WTC11 (cell line): ENCODE results near the gene OPN1LW.
A peak's percentile ranks its signal among the peaks of the same experiment; 100 is the strongest.

Experiments
- FOXK1 ChIP-seq: sonication (generic); formaldehyde crosslinking; IDR thresholded peaks from 2 replicates; pipeline ENCODE4 v1.8.0; 2022; ENCODE audit warnings: mild to moderate bottlenecking, moderate library complexity, missing genetic modification reagents
- TCF7 ChIP-seq: sonication (generic); formaldehyde crosslinking; IDR thresholded peaks from 2 replicates; pipeline ENCODE4 v1.8.0; 2022; ENCODE audit warnings: mild to moderate bottlenecking, low read depth, missing genetic modification reagents, moderate library complexity
- TF ChIP-seq, protein P1 (sequence below): fragments of 200-600 bp; IDR thresholded peaks from 2 replicates; pipeline ENCODE4 v1.8.0; 2022; ENCODE audit warnings: antibody characterized with exemption
- TF ChIP-seq, protein P2 (sequence below): sonication (generic); formaldehyde crosslinking; IDR thresholded peaks from 2 replicates; pipeline ENCODE4 v1.8.1; 2022; ENCODE audit warnings: low read depth, mild to moderate bottlenecking, moderate library complexity, missing genetic modification reagents, borderline replicate concordance

DNA sequence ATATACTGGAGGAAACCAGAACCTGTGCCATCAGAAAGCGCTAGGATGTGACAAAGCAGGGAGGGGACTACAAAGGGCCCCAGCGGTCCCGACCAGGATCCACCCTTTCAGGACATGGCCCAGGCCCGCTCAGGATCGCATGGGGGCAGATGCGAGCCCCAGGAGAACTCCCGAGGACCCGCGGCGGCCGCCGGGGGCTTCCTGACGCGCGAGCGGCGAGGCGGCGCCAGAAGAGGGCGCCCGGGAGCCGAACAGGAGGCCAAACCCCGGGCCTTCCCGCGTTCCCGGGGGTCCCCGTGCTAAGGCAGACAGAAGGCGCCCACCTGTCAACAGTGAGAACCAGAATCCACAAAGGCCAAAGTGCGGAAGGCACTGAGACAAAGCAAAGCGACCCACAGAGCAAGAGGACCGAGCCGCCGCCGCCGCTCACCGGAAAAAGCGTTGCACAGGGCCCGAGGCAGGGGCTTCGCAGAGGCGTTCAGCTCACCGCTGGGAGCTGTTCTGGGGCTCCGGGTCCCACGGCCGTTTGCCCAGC lies 7.3 kb upstream of the OPN1LW start:
- TF ChIP-seq, protein P1, sequence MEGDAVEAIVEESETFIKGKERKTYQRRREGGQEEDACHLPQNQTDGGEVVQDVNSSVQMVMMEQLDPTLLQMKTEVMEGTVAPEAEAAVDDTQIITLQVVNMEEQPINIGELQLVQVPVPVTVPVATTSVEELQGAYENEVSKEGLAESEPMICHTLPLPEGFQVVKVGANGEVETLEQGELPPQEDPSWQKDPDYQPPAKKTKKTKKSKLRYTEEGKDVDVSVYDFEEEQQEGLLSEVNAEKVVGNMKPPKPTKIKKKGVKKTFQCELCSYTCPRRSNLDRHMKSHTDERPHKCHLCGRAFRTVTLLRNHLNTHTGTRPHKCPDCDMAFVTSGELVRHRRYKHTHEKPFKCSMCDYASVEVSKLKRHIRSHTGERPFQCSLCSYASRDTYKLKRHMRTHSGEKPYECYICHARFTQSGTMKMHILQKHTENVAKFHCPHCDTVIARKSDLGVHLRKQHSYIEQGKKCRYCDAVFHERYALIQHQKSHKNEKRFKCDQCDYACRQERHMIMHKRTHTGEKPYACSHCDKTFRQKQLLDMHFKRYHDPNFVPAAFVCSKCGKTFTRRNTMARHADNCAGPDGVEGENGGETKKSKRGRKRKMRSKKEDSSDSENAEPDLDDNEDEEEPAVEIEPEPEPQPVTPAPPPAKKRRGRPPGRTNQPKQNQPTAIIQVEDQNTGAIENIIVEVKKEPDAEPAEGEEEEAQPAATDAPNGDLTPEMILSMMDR: peak; percentile 42; the same call in 1 of the 2 replicates
- TF ChIP-seq, protein P2, sequence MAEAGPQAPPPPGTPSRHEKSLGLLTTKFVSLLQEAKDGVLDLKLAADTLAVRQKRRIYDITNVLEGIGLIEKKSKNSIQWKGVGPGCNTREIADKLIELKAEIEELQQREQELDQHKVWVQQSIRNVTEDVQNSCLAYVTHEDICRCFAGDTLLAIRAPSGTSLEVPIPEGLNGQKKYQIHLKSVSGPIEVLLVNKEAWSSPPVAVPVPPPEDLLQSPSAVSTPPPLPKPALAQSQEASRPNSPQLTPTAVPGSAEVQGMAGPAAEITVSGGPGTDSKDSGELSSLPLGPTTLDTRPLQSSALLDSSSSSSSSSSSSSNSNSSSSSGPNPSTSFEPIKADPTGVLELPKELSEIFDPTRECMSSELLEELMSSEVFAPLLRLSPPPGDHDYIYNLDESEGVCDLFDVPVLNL (CRISPR knock-in tag): no peak
- TF ChIP-seq FOXK1 (CRISPR knock-in tag) (no peak), TCF7 (CRISPR knock-in tag) (no peak)
